HG03439 (cell line): ENCODE measurements around the gene MBP.
"Not testable (repeated sequence)": the region's sequence is repeated elsewhere in the genome, so short reads cannot be mapped to it uniquely, and the experiment has no call there.

Experiments
- ATAC-seq: cut with Tn5 transposase; IDR thresholded peaks from one replicate; pipeline ENCODE4 v1.9.1; 2021; ENCODE audit warnings: mild to moderate bottlenecking, moderate library complexity; ENCODE audit not compliant: unreplicated experiment

The MBP gene

DNA sequence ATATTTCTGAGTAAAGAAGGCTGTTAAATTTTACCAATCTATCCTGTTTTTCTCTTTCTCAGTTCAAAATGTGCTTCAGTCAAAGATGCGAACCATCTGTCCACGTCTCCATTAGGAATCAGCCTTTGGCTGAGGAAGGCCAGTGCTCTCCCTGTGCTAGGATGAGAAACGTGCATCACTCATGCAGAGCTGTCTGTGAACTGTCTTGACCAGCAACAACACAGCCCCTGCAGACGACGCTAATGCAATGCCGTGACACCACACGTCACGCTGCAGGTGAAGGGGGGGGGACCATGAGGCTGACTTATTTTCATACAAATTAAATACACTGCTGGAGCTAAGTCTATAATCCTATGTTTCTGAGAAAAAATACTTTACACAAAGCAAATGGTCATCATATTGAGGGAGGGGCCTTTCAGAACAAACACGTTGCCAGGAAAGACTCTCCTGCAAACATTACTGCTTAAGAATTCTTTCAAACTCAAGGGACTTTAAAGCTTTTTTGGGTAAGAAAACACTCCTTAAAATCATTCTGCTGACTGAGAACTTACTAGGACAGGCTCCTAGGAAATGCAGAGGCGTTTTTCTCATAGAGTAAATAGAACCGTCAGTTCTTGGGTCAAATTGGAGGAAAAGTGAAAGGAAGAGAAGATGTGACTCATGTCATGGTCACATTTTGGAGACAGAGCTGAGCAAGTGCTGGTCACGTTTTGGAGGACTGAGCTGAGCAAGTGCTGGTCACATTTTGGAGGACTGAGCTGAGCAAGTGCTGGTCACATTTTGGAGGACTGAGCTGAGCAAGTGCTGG, 97.0 kb downstream of the MBP start:
- no peak for ATAC-seq

DNA sequence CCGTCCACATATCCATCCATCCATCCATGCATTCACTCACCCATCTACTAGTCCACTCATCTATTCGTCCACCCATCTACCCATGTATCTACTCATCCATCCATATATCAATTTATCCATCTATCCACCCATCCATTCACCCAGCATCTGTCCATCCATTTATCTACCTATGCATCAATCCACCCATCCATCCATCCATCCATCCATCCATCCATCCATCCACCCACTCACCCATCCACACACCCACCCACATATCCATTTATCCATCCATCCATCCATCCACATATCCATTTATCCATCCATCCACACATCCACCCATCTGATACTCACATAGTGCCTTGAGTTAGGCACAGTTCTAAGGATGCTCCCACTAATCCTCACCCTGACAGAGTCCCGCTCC, 99.0 kb downstream of the MBP start:
- ATAC-seq, result no peak

DNA sequence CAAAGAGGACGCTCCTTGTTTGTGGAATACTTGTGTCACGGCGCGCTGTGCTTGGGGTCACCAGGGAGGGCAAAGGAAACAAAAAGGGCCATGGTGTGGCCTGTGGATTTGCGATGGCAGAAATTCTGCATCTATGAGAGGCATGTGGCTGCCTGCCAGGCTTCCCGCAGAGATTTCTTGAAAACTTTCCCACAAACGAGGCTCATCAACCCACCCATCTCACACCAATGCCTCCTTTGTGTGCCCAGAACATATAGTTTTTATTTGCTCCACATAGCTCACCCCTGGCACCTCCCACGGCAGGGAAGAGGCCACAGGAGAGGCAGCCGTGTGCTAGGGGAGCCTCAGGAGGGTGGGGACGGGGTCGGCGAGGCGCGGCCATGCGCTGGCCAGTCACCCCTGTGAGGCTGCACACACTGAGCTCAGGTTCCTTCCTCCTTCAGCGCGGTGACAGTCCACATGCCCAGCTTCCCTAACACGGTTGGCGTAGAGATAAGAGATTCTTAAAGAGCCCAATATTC, 100.3 kb downstream of the MBP start:
- no peak for ATAC-seq

DNA sequence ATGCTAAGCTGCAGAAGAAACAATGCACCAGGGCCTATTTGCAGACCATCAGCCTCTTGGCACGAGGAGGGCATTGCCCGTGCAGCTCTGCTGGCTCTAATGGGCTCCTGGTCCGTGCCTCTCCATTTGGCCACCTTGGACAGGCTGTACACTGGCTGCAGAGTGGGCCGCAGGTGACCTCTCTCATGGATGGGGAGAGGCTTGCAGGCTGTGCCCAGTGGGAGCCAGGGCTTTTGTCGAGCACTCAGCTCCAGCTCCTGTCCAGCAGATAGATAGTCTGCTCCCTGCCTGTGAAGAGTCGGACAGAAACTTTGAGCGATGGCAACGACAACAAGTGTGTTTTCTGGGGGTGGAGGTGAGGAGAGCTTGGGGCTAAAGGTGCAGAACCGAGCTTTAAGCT, 100.9 kb downstream of the MBP start:
- no peak for ATAC-seq

DNA sequence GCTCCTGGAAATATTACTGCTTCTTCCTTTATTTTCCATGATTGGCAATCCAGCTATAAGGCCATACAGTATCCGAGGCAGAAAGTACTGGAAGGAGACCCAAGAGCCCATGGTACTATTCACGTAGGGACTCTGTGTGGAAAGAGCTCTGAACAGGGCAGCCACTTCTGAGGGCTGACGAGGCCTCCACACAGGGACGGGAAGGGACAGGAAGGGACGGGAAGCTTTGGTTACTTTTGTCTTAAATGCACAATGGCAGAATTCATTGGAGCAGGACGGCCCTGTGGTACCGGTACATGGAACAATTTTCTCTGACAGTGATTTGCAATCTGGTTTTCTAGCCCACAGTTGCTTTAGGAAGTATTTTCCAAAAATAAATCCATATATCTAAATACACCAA, 102.4 kb downstream of the MBP start:
- no peak for ATAC-seq

DNA sequence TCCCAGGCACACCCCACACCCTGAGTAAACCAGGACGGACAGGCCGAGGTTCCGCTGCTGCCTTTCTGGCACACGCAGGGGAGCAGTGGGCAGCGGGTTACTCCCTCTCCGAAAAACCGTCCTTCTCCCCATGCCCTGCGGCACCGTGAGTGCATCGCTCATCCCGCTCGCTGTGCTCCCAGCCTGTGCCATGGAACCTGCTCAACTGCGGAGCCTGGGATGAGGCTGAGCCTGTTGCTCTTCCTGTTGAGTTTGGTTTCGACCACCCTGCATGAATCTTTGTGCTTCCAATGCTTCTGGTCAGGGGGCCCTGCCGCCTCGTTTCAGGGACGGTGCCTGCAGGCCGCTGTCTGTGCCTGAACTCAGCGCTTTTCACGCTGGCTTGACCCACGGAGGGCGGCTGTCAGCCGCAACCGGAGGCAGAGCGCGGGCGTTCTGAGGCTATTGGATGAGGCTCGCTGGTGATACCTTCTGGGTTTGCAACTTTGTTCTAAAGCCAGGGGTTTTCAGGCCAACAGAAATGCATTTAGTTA, 106.7 kb downstream of the MBP start:
- ATAC-seq, result no peak

DNA sequence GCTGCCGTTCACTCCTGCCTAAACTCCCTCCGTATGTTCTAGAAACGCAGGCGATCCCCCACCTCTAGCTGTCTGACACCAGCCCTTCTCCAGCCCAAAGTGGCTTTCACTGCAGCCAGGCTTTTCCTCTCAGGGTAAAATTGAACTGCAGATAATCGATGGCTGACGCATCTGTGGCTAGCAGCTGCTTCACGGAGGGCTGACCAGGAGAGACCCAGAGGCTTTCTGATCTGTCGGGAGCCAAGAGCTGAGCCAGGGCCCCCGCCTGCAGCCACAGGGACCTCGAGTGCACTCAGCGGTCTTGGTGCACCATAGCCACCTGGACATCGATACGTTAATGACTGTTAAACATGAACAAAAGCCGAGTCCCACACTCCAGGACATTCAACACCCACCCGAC, 107.5 kb downstream of the MBP start:
- no peak for ATAC-seq

DNA sequence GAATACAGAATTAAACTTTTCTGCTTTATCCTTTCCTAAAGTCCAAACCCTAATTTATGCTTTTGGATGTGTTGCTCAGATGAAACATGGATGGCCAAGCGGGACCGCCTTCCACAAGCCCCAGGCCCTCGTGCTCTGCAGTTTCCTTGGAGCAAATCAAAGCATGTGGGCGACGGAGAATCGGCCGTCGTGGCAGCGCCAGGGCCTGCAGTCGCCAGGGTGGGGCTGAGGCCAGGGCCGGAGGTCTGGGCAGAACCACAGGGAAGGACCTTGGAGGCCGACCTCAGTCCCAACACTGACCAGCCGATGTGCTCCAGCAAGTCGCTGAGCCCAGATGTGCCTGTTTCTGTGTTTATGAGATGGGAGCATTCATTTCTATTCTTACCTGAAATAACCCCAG, 108.1 kb downstream of the MBP start:
- no peak for ATAC-seq

DNA sequence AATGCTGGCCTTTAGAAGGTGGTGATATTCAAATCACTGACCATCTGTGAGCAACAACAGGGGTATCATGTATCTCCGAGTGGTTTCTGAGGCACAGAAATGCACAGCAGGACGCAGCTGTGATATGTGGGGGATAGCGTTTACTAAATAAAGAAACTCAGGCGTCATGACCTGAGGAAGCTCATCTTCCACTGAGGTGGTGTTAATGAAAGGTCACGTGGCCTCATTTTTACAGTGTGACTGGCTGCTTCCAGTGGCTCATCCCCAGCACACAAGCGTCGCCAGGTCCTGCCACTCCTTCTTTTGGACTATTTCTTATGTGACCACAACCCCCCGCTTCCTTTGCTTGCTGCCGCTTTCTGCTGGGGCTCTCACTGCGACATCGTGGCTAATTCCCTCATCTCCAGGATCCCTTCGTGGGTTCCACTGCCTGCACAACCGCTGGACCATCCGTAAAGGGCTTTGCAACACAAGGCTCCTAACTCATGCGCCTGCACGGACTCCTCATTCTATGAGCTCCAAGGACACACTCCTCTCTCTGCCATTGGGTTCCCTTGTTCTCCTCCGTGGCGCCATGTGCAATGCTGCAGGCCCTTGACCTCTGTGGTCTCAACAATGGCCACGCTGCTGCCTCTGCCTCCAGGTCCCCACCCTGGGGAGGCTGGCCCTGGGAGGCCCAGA, 109.3 kb downstream of the MBP start:
- ATAC-seq, result no peak

DNA sequence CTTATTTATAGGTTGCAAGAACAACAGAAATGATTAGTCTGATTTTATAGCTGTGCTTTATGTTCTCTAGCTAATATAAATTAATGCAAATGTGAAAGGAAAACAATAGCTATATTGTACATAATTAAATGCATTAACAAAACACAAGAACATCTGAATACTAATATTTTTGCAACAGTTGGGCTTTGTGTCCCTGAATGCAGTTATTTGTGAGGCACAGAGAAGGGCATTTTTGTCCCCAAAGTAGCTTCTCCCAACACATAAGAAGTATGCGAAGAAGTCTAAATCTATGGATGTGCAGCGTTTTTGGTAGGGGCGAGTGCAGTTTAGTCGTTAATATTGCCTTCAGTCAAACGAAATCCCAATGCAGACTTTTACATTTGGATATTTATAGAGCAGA, 110.0 kb downstream of the MBP start:
- no peak for ATAC-seq

DNA sequence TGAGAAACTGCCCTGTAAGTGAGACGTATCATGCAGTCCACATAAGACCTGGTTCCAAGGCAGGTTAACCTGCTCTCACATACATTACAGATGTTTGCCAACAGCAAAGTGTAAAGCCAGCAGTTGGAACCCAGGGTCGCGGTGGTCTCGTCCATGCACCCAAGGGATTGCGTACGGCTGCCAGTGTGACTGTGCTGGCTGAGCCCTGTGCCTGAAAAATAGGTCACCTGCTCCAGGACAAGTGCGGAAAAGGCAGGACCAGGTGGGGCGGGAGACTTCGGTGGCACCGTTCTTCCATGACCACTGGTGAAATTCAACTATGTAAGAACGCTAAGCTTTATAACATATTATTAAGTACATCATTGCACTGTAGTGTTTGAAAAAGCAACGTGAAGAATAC, 110.5 kb downstream of the MBP start:
- ATAC-seq, result no peak

DNA sequence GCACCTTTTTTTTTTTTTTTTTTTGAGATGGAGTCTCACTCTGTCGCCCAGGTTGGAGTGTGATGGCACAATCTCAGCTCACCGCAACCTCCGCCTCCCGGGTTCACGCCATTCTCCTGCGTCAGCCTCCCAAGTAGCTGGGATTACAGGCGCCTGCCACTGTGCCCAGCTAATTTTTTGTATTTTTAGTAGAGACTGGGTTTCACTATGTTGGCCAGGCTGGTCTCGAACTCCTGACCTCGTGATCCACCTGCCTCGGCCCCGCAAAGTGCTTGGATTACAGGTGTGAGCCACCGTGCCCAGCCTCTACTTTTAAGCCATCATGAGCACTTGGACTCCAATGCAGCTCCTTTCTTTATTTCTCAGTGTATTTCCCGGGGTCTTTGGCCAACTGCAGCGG, 111.1 kb downstream of the MBP start:
- ATAC-seq, result not testable (repeated sequence)

DNA sequence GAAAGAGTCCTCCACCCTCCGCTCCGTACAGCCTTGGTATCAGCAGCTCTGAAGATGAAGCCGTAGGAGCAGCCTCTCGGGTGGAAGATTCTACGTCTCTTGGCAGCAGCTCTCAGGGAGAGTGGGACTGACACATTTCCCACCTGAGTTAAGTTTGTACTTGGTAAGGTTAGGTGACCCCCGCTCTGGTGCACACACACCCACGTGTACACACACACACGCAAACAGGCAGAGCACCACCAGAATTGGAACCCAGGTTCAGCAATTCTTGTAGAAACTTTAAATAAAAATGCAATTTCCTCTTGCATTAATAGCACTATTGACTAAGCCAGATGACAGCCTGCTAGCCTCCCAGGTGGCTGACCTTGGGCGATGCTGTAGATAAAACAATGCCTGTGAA, 111.5 kb downstream of the MBP start:
- no peak for ATAC-seq

DNA sequence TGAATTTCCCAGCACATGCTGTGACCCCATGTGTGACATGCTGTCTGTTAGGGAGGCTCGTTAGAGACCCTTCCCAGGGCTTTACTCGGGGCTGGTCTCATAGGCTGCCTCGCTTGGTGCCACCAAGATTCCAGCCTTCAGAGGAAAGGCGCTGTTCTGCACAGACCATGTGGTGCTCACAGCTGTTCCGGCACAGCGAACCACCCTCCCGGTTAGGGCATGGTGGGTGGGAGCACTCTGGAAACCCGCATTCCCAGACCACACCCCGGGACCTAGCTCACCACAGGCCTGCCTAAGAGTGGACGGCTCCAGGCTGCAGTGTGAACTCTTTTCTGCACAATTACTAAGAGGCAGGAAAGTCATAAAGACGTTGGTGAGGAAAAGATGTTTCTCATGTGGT, 112.0 kb downstream of the MBP start:
- ATAC-seq, result no peak

DNA sequence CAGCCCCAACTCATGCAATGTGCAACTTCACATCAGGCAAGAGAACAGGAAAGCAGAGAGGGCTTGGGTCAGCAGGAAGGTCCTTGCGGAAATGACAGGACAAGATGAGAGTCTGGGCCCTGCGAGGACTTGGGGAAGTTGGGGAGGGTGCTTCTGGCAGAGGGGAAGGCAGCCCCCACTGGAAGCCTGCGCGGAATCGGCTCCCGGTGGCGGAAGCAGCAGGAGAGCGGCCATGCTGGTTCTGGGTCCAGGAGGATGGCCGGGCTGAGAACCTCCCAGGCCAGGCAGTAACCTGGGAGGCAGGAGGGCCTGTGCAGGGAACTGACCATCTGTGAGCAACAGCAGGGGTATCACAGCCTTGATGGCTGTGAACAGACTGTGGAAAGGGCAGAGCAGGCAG, 112.9 kb downstream of the MBP start:
- no peak for ATAC-seq

DNA sequence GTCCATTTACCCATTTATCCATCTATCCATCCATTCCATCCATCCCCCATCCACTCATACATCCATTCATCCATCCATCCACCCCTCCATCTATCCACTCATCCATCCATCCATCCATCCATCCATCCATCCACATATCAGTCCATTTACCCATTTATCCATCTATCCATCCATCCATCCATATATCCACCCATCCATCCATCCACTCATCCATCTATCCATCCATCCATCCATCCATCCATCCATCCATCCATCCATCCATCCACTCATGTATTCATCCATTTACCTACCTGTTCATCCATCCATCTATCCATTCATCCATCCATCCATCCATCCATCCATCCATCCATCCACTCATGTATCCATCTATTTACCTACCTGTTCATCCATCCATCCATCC, 113.9 kb downstream of the MBP start:
- not testable (repeated sequence) for ATAC-seq

DNA sequence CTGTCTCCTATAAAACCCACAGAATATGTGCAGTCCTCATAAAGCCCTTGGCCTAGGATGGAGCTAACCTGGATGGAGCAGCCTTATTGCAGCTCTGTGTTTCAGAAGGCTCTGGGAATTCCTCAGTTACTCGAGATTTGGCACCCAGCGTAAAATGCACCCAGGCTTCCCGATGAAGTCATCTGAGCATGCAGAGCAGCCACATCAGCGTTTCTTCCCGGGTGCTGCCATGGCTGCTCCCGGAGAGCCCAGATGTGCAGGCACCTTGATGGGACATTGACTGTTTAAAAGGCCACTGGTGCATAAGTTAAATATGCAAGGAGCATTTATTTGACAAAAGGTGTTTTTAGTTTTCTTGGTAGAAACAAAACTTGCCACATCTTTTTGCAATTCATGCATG, 115.2 kb downstream of the MBP start:
- ATAC-seq, result no peak

DNA sequence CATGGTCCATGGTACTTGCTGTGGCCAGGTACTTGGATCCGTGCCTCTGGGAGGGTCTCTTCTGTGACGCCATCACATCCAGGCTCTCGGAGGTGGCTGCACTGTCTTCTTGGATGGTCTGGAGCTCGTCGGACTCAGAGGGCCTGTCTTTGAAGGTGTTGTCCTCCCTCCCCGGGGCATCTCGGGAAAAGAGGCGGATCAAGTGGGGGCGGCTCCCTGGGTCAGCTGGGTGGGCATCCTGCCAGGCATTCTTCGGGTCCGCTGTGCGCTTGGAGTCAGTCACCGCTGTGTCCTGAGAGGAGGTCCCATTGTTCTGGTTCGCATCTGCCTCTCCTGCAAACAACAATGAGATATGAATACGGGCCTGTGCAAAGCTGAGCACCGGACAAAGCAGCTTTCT, 115.6 kb downstream of the MBP start:
- ATAC-seq, result no peak

DNA sequence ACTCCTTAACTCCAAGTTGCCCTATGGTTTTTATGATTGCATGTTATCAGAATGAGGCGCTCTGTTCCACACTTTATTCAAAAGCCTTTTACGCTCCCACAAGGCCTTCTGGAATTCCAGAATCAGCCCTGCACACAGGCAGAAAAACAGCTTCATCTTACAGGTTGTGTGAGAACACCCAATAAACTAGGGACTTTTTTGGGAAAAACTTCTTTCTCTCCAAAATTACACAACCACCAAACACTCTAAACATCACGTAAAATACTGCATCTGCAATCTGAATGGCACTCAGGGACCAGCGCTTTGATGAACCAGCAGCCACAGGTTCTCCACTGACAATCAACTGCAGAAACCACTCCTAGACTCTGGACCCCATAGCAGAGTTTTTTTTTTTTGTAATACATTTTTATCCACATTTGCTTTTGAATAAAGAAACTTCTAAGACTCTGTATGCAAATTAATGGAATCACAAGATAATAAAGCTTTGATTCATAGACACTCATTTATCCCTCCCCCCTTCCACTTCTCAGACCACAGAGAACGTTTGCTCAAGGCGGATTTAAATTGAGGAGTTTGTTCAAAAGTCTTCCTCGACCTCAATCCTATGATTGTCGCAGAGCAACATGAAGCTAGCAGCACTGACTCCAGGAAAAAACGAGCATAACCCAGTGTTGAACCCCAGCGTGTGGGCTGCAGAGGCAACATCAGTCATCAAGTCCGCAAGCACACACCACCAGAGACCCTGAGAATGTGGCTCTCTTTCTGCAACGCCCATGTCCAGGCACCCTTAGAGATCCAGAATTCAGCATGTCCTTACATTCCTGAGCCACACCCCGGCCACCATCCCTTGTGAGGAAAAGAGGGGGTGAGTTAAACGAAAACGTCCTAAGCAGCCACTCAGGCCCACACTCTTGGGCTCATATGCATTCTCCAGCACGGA, 116.5 kb downstream of the MBP start:
- ATAC-seq, result no peak

DNA sequence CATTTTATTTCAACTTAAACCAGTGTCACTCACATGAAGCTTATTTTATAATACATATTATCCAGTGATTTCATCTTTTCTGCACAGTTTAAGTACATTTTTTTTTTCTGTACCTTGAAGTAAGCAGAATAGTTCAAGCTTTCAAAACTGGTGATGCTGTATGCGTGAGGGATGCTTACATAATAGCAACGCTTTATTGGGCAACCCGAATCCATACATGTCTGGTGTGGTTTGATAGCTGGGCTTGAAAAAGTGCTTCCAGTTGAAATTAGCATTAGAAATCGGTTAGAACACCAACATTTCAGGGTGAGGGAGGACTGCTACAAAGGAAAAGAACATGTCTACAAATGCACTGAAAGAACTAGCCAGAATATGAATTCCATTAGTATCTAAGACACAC, 117.4 kb downstream of the MBP start:
- ATAC-seq, result no peak

DNA sequence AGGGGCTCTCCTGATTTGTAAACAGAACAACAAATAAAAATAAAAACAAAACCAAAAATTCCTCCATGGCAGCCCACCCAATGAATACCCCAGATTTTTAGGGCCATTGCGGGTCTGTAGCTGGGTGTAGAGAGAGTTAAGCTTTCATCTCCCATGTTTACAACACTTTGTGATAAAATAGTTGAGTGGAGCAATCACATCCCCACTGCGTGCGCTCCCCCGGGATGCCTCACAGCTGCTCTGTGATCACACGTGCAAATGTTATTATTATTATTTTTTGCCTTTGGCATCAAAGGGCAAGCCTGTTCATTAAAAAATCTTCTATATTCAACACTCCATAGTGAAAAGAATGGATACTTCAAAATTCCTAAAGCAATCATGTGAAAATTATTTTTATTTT, 118.0 kb downstream of the MBP start:
- no peak for ATAC-seq
